HG03460 (cell line): ENCODE measurements around the gene DYDC2.
"Not testable (repeated sequence)": the region's sequence is repeated elsewhere in the genome, so short reads cannot be mapped to it uniquely, and the experiment has no call there.

ENCODE experiments used
- ATAC-seq: cut with Tn5 transposase; IDR thresholded peaks from one replicate; pipeline ENCODE4 v1.9.1; 2021; ENCODE audit not compliant: unreplicated experiment

The DYDC2 gene

GRCh38 chr10:80411681-80412220 is 55.2 kb downstream of the DYDC2 start:
- no peak for ATAC-seq

DNA sequence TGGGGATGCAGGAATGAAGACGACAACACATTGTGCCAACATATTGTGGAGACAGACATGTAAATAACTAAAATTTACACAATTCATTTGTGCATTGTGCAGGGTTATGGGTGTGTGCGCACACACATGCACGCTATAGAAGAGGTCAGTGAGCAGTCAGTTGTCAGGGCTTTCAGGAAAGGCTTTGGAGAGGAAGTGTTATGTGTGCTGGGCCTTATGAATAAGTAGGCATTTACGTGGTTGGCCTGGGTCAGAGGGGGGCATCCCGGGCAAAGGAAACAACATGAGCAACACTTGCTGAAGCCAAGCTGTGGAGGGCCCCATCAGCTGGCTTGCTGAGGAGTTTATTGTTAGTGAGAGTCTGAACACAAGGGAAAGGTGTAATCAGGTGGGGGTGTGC is 55.9 kb downstream of the DYDC2 start:
- no peak for ATAC-seq

- ATAC-seq = no peak
These were observed 56.9 kb downstream of the DYDC2 start for GRCh38 chr10:80413271-80413996.

DNA sequence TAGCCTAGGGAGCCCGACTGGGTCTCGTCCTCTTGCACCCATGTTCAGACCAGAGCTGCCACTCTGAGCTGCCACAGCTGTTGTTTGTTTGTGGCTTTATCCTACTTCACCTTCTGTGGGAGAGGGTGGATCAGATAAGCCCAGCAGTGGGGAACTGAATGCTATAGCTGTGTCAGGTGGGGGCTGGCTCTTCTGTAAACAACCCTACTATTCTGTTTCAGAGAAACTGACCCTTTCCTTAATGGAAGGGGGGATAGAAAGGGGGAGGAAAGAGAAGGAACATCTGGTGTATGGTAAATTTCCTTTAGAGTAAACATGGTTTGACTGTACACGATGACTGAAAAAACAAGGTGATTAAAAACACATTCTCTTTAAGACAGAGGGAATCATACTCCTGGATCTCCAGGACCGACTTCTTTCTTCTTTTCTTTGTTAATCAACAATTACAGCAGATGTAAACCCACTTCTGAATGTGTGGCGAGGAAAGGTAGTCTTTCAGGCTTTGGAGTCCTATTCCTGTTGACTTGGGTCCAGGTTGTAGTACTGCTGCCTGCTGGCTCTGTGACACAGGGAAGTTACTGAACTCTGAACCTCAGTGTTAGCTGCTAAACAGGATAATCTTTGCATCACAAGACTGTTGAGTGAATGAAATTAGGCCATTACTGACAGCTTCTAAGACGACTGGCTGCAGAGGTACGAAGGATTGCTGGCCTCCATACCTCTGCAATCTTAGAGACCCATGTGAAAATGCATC is 57.7 kb downstream of the DYDC2 start:
- ATAC-seq = no peak

GRCh38 chr10:80415734-80416478 is 59.3 kb downstream of the DYDC2 start:
- no peak for ATAC-seq

GRCh38 chr10:80416479-80417098 is 60.0 kb downstream of the DYDC2 start:
- ATAC-seq = no peak

DNA sequence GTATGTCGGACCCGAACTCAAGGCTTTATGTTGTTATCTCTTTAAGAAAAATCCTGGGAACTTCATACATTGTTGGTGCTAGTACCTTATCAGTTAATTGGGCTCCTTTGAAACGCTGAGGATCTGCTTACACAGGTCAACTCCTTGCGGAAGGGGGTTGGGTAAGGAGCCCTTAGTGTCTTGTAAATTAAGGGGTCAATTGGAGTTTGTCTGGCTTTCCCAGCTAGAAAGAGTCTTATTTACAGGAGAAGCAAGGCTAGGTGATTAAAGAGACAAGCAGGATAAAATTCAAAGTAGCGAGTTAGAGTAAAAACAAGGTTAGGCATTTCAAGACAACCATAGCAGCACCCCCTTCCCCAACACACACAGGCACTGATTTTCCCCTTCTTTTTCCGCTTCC is 60.7 kb downstream of the DYDC2 start:
- not testable (repeated sequence) for ATAC-seq
